DLD1 (cell line): ENCODE measurements around the gene ANO8.
"Not testable (repeated sequence)": the region's sequence is repeated elsewhere in the genome, so short reads cannot be mapped to it uniquely, and the experiment has no call there.

Experiments
- in situ Hi-C: cut with HindIII; loops from 2 replicates; pipeline ENCODE4 v1.10.0; 2017; ENCODE audit warnings: low sequenced_read_pairs

Gene ANO8

DNA sequence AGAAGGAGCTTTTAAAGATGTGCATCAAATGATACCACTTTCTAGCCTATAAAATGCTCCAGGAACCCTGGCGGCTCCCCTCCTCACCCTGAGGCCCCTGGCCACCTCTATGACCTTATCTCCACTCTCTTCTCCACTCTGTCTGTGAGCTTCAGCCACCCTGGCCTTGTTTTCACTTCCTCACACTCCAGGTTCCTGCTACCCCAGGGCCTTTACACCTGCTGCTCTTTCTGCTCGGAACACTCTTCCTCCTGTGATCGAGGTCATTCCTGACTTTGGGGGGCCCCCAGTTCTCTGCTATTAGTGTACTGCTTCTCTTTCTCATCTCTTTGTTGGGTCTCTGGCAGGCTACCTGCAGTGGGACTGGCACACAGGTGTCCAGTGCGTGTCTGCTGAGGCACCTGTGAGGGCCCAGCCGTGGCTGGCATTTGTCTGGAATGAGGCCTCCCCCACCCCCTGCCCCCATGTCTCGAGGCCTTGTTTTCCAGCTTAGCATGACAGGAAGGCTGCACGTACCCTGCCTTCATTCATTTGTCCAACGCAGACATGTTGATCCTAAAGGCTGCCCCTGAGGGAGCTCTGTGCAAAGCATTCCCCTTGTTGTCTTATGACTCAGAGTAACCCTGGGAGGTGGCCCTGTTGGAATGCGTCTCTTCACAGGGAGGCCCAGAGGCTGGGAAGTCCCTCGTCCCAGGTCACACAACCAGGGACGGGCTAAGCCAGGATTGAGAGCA, 23.0 kb downstream of the ANO8 start:
- in situ Hi-C loops: no loop called here

GRCh38 chr19:17309965-17310461, 24.6 kb downstream of the ANO8 start:
- in situ Hi-C loops: no loop called here

DNA sequence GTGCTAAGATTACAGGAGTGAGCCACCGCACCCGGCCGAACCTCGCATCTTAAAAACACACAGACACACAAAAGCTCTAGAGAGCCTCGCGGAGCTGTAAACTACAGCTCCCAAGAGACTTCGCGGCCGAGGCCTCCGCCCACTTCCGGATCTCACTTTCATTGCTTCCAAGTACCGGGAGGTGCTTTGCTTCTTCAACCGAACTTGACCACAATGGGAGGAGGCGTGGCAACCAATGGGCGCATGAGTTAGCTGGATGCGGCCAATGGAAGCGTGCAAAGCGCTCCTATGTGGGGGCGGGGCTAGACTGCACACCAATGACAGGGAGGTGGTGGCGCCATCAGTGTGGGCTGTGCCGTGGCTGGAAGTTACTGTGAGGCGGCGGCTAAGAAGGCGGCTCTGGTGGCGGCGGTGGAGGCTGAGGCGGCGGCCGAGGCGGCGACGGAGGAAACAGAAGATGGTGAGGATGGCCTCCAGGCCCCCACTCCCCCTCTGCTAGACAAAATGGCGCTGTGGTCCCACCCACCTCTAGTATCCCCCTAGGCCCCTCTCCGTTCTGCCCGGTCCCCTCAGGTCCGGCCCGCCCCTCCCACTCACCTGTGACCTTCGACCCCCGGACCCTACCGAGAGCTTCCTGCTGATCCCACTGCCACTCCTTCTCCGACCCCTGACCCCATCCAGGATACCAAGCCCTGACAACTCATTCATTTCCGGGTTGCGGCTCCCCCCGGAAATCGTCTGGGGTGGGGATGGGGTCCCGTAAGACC, 25.3 kb downstream of the ANO8 start, which contains the start of gene DDA1:
Gene DDA1 (plus strand): TSS at position 366 of the 767 bp plus-strand sequence. CDS start 92 bp downstream, at position 458.
- in situ Hi-C loops: no loop called here

DNA sequence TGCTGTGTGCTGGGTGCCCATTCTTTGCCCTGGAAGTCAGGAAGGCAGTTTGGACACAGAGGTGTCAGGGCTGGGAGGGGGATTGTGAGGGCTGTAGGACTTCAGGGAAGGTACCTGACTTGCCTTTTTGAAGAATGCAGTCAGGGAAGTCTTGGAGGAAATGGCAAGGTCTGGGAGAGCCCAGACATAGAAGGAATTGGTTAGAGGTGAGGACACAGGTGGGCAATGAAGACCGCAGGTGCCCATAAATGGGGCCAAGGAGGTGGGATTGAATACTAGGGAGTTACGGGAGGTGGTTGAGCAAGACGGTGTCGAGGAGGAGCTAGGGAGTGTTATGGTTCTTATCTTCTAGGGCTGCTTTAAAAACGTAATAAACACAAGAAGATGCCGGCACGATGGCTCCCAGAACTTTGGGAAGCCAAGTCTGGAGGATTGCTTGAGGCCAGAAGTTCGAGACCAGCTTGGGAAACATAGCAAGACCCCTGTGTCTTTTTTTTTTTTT, 26.7 kb downstream of the ANO8 start:
- in situ Hi-C loops: no loop called here

DNA sequence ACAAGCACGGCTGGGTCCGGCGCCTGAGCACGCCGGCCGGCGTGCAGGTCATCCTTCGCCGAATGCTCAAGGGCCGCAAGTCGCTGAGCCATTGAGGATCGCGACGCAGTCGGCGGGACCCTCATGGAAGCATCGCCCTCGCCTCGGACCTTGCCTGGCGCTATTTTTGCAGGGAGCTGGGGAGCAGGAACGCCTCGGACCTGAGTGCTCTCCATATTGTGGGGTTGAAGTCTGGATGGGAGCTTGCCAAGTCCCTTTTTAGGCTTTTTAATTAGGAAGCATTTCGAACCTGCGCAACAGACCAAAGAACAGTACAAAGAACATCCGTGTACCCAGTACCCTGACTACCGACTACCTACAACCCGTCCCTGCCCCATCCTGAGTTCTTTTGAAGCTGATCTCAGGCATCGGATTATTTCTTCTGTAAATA, 28.4 kb downstream of the ANO8 start:
- in situ Hi-C loops: no loop called here

DNA sequence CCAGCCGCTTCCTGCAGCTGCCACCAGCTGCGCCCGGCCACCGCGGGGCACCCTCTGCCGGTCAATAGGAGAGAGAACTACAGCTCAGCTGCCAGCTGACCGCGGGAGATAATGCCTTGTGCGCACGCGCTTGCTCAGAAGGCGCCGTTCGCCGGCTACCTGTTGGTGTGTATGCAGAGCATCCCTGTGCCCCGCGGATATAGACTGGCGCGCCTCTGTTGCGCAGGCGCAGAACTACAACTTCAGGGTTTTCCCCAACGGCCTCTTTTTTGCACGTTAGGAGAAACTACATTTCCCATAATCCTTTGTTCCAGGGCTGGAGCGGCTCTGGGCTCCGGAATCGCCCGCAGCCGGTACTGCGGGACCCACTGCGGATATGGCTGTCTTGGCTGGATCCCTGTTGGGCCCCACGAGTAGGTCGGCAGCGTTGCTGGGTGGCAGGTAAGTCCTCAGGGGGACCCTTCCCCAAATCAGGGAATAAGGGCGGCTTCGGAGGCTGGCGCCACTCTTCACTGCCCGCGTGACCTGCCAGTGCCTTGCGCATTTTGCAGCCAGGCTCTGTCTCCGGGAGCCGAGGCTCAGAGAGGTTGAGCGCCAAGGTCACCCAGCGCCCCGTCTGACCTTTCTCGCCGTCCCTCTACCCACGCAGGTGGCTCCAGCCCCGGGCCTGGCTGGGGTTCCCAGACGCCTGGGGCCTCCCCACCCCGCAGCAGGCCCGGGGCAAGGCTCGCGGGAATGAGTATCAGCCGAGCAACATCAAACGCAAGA, 29.0 kb downstream of the ANO8 start, which contains the start of gene MRPL34:
Gene MRPL34 (plus strand): TSS at position 356 of the 768 bp plus-strand sequence. CDS start 21 bp downstream, at position 377.
- in situ Hi-C loops: no loop called here

GRCh38 chr19:17305216-17305516, 29.5 kb downstream of the ANO8 start:
- in situ Hi-C loops: no loop called here

DNA sequence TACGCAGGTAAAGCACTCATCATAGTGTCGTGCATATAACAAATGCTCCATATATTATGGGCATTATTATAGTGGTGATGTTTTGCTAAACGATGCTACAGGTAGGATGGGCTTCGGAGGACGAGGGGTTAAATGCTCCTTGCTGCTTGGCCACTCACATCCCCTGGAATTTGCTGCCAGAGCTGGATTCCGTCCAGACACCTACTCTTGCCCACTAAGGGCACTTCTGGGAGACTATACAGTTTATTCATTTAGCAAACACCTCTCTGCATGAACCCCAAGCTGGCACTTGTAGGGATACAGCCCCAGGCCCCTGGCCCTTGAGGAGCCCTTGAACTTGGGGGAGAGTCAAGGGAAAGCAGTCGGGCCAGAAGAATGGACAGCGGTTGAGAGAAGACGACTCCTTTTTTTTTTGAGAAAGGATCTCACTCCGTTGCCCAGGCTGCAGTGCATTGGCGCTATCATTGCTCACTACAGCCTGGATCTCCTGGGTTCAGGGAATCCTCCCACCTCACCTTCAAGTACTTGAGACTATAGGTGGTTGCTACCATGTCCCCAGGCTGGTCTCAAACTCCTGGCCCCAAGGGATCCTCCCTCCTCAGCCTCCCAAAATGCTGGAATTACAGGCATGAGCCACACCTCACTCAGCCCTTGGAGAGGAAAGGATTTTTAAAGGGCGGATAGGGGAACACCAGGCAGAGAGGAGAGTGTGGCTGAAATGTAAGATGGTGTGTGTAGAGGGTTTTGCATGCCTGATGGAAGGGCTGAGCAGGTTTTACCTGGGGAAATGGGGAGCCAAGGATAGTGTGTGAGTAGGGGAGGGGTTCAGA, 30.1 kb downstream of the ANO8 start:
- in situ Hi-C loops: no loop called here

- in situ Hi-C loops: no loop called here
Observed at GRCh38 chr19:17303940-17304267, 30.8 kb downstream of the ANO8 start.

- in situ Hi-C loops: no loop called here
Observed at GRCh38 chr19:17303167-17303939, 31.3 kb downstream of the ANO8 start, which contains the start of gene ABHD8. Gene ABHD8 (minus strand): TSS chr19:17303425. CDS start chr19:17301616, 1,809 bp downstream.

DNA sequence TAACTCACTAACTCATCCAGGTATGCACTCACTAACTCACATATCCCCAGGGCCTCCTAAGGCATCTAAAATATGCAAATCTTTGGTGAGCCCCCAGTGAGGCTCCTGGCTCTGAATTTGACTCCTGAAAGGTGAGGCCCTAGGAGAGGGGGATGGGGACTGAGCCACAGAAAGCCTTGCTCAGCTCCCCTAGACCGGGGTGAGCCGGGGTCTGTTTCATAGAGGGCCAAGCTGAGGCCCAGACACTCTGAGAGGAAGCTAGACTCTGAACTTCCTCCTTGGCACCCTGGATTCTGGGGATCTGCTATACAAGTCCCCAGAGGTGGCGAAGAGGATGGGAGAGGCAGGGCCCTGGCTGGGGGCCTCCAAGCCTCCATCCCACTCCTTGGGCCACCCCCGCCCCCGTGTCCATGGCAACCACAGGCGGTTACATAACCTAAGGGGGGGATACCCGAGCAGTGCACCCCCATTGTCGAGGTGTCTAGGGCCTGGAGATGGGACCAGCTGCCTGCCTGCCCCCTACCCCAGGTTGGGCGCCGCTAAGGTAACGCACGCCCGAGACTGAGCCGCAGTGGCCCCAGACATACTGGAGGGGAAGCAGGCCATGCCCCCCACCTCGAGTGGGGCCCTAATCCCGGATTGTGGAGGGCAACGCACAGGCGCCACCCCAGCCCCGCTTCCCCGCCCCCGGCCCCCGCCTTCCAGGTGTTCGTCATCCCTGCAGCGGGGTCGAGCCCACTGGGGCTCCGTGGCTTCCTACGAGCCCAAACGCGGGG, 32.1 kb downstream of the ANO8 start:
- in situ Hi-C loops: no loop called here

DNA sequence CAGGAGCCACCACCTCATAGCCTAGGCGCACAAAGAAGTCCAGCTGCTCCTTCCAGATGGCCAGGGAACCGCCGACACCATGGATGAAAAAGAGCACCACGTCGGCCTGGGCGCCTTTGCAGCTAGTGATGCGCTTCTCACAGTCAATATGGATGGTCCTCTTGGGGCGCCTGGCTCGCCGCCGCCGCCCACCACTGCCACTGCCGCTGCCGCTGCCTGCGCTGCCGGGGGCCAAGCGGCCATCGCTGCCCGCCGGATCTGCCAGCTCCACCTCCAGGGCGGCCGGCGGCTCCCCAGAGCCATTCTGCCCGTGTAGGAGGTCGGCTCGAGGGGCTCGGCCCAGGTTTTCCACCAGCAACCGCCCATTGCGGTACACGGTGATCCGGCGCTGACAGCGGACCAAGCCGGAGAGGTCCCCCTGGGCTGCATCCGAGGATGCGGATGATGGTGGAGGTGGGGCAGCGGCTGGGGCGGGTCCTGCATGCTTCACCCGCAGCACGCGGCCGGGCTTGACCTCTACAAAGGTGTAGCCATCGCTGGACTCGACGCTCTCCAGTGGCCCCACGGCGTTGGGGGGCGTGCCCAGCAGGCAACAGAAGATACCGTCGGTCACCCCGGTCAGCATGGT, 33.5 kb downstream of the ANO8 start:
- in situ Hi-C loops: no loop called here

DNA sequence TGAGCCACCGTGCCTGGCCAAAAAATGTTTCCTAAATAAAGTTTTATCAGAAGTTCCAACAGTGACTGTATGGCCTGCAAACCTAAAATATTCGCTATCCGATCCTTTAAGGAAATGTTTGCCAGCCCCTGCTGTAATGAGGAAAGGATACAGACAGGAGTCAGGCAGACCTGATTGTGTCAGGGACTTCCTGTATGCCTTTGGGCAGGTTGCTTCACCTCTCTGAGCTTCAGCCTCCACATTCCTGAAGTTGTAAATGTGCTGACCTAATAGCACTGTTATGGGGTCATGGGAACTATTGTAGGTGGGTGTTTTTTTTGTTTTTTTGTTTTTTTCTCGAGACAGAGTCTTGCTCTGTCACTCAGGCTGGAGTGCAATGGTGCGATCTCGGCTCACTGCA, 37.7 kb downstream of the ANO8 start:
- in situ Hi-C loops: no loop called here

- in situ Hi-C loops: no loop called here
Observed at GRCh38 chr19:17296273-17296672, 38.4 kb downstream of the ANO8 start.

GRCh38 chr19:17295551-17295950, 39.1 kb downstream of the ANO8 start:
- in situ Hi-C loops: not testable (repeated sequence)

DNA sequence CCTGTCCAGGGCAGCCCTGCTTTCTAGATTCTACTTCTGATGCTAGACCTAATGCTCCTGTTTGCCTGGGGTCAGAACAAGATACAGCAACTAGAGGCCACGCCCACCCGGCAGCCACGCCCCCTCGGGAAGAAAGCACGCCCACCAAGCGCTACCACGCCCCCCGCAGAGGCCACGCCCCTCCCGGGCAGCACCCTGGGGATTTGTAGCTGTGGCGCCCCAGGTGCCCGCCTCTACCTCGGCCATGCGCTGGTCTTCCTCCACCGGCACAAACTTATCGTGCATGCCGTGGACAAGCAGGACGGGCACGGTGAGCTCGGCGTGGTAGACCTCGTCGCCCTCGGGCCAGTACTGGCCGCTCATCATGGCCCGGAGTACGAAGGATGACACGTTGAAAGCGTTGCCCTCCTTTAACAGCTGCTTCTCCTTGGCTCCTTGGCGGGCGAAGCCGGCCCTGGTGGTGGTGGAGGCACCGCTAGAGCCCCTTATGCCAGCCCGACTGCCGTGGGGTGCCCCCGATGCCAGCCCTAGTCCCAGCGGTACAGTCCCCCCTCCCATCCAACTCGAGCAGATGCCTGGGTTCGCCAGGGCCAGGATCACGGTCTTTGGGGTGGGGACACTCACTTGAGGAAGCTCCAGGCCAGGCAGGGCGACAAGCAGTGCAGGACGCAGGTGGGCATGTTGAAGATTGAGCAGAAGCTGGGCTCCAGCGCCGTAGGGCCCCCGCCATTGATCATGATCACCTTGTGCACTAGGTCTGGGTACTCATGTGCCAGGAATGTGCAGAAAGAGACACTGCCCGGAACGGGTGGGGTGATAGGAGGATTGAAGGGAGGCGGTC, 40.4 kb downstream of the ANO8 start:
- in situ Hi-C loops: no loop called here

- in situ Hi-C loops: no loop called here
Observed at GRCh38 chr19:17293605-17294004, 41.0 kb downstream of the ANO8 start.
